ENCODE data around the gene EHMT1. TPM values are rescaled to one million over a fixed set of nuclear protein-coding genes. Genes with fewer than 3 reads are reported as not detected.

EHMT1 gene
- polyA plus RNA-seq, 3 donors = 10.1 to 46.5 (median 15.0) TPM

GRCh38 chr9:137818286-137818685, 199.5 kb downstream of the EHMT1 start:
- TF ChIP-seq CTCF (IDR thresholded peaks at IDR 0.05) = no peak
- intact Hi-C loops (cut with micrococcal nuclease) = no loop called here
- no peak for DNase-seq
- no peak overlapping the region for H3K4me3 Mint-ChIP-seq
- no peaks in the 10 kb centered on the region for H3K4me1 Mint-ChIP-seq
- Histone ChIP-seq H2AFZ (ENCODE audit: insufficient read depth, low read depth, low read length, poor library complexity, severe bottlenecking) (no peak overlapping the region), H3K9me3 (replicated peaks in 1 of 2; ENCODE audit: control insufficient read depth in 1 of 2, insufficient read depth in 1 of 2, low read length in 2 of 2) (peaks cover 20 to 36% of the 10 kb centered on the region in 2 donors), H3K27me3 (ENCODE audit: control insufficient read depth in 2 of 2, insufficient read depth in 2 of 2, low read length in 2 of 2) (no peaks in the 10 kb centered on the region), H3K4me3 (replicated peaks in 1 of 3; ENCODE audit: low read depth in 2 of 3, low read length in 3 of 3) (peak overlapping the region in 1 of 3 experiments; percentile 23), H3K4me1 (ENCODE audit: control insufficient read depth in 1 of 2, insufficient read depth in 2 of 2, low read length in 2 of 2) (no peaks in the 10 kb centered on the region), H3K27ac (ENCODE audit: low read depth in 1 of 2, low read length in 2 of 2) (no peak overlapping the region), H3K9ac (ENCODE audit: insufficient read depth, low read length, poor library complexity, severe bottlenecking) (no peak overlapping the region), H4K20me1 (ENCODE audit: insufficient read depth, low read length) (no peaks in the 10 kb centered on the region), H3K36me3 (replicated peaks in 1 of 2; ENCODE audit: control insufficient read depth in 1 of 2, insufficient read depth in 2 of 2, low read length in 2 of 2) (peaks cover 75 to 85% of the 10 kb centered on the region in 2 donors), H3K4me2 (replicated peaks; ENCODE audit: extremely low read depth, low read length, poor library complexity, severe bottlenecking) (no peak overlapping the region), H3K79me2 (ENCODE audit: insufficient read depth, low read length) (no peaks in the 10 kb centered on the region)
- H3K27me3 Mint-ChIP-seq (ENCODE audit: low read depth in 3 of 3) = peaks cover 0 to 3% (median 0%) of the 10 kb centered on the region in 3 donors
- peaks cover 67 to 84% of the 10 kb centered on the region in 2 donors for H3K36me3 Mint-ChIP-seq
- peaks cover 18 to 54% (median 34%) of the 10 kb centered on the region in 7 donors for H3K9me3 Mint-ChIP-seq
- no peak overlapping the region for H3K27ac Mint-ChIP-seq
- 100% methylated on average over 3 of the region's 23 CpGs for WGBS (ENCODE audit: insufficient coverage)

GRCh38 chr9:137820161-137820855, 201.5 kb downstream of the EHMT1 start:
- peaks cover 20 to 36% of the 10 kb centered on the region in 2 donors for H3K9me3 ChIP-seq (replicated peaks in 1 of 2; ENCODE audit: control insufficient read depth in 1 of 2, insufficient read depth in 1 of 2, low read length in 2 of 2)
- H3K4me1 ChIP-seq (ENCODE audit: control insufficient read depth in 1 of 2, insufficient read depth in 2 of 2, low read length in 2 of 2) = peaks cover 0 to 2% of the 10 kb centered on the region in 2 donors
- peaks cover 11% of the 10 kb centered on the region for H4K20me1 ChIP-seq (ENCODE audit: insufficient read depth, low read length)
- no peaks in the 10 kb centered on the region for H3K27me3 ChIP-seq (ENCODE audit: control insufficient read depth in 2 of 2, insufficient read depth in 2 of 2, low read length in 2 of 2)
- H3K36me3 ChIP-seq (replicated peaks in 1 of 2; ENCODE audit: control insufficient read depth in 1 of 2, insufficient read depth in 2 of 2, low read length in 2 of 2) = peaks cover 67 to 81% of the 10 kb centered on the region in 2 donors
- Mint-ChIP-seq H3K4me3 (no peak overlapping the region), H3K27ac (peak overlapping the region in 1 of 7 donors; percentile 38), H3K27me3 (ENCODE audit: low read depth in 3 of 3) (peaks cover 0 to 3% (median 0%) of the 10 kb centered on the region in 3 donors), H3K9me3 (peaks cover 18 to 43% (median 30%) of the 10 kb centered on the region in 7 donors), H3K36me3 (peaks cover 66 to 84% of the 10 kb centered on the region in 2 donors), H3K4me1 (peaks cover 2% of the 10 kb centered on the region)
- H3K4me2 ChIP-seq (replicated peaks; ENCODE audit: extremely low read depth, low read length, poor library complexity, severe bottlenecking) = no peak overlapping the region
- H2AFZ ChIP-seq (ENCODE audit: insufficient read depth, low read depth, low read length, poor library complexity, severe bottlenecking) = no peak overlapping the region
- DNase-seq = no peak
- H3K9ac ChIP-seq (ENCODE audit: insufficient read depth, low read length, poor library complexity, severe bottlenecking) = no peak overlapping the region
- WGBS (ENCODE audit: insufficient coverage) = 97% methylated on average over 4 of the region's 11 CpGs
- TF ChIP-seq CTCF (IDR thresholded peaks at IDR 0.05) = no peak
- intact Hi-C loops (cut with micrococcal nuclease) = no loop called here
- no peaks in the 10 kb centered on the region for H3K79me2 ChIP-seq (ENCODE audit: insufficient read depth, low read length)
- no peak overlapping the region for H3K27ac ChIP-seq (ENCODE audit: low read depth in 1 of 2, low read length in 2 of 2)
- H3K4me3 ChIP-seq (replicated peaks in 1 of 3; ENCODE audit: low read depth in 2 of 3, low read length in 3 of 3) = no peak overlapping the region
